IMR-90 (cell line): ENCODE results near the gene PILRA. TPM values are rescaled to one million over a fixed set of nuclear protein-coding genes. Genes with fewer than 3 reads are reported as not detected.

Experiments
- ATAC-seq: fragments of 200-7000 bp; cut with Tn5 transposase; 2 replicates; pipeline ENCODE4 v1.9.1; 2020; ENCODE audit warnings: low read depth, mild to moderate bottlenecking, moderate library complexity
- BruUV-seq: library from RNA; stranded (reverse); fragments of 400-500 nt; replicated peaks from 2 replicates; lab custom pipeline; 2021; lab: Mats Ljungman, UMichigan
- CTCF ChIA-PET: fragments of 300-600 bp; formaldehyde crosslinking; extraction: SDS; loops from one replicate; lab custom pipeline; 2021; ENCODE audit warnings: antibody characterized with exemption; lab: Yijun Ruan, JAX
- POLR2A ChIA-PET: fragments of 300-600 bp; sonication (Branson Sonifier 250); formaldehyde crosslinking; loops from one replicate; lab custom pipeline; 2022; ENCODE audit warnings: antibody characterized with exemption; ENCODE audit not compliant: unreplicated experiment; lab: Charles Lee
- DNase-seq: peaks from one replicate; pipeline ENCODE4 v3.0.0; 2013
- H2AFZ ChIP-seq: replicated peaks from 2 replicates; pipeline ENCODE3; 2013; ENCODE audit warnings: low read length, mild to moderate bottlenecking; ENCODE audit not compliant: poor library complexity
- H2AK5ac ChIP-seq: 2 replicates; pipeline ENCODE4 v1.6.1; 2013; ENCODE audit warnings: low read depth, low read length, inconsistent platforms
- H2AK9ac ChIP-seq: replicated peaks from 2 replicates; pipeline ENCODE3; 2013; ENCODE audit warnings: mild to moderate bottlenecking, low read depth, low read length, moderate library complexity; ENCODE audit not compliant: poor library complexity
- H2BK120ac ChIP-seq: 2 replicates; pipeline ENCODE4 v1.6.1; 2013; ENCODE audit warnings: low read depth, low read length, inconsistent platforms
- H2BK15ac ChIP-seq: 3 replicates; pipeline ENCODE4 v1.6.1; 2013; ENCODE audit warnings: low read depth, low read length, inconsistent platforms
- H2BK20ac ChIP-seq: 2 replicates; pipeline ENCODE4 v1.6.1; 2013; ENCODE audit warnings: low read depth, mild to moderate bottlenecking, inconsistent platforms, low read length, moderate library complexity
- H2BK5ac ChIP-seq: 2 replicates; pipeline ENCODE4 v1.6.1; 2013; ENCODE audit warnings: mild to moderate bottlenecking, low read depth, low read length, inconsistent platforms; ENCODE audit not compliant: poor library complexity, severe bottlenecking
- H3K14ac ChIP-seq: replicated peaks from 2 replicates; pipeline ENCODE4 v1.6.1; 2013; ENCODE audit warnings: low read depth, low read length, inconsistent platforms
- H3K18ac ChIP-seq: 2 replicates; pipeline ENCODE4 v1.6.1; 2013; ENCODE audit warnings: low read depth, low read length, control low read depth
- H3K23ac ChIP-seq: 2 replicates; pipeline ENCODE4 v1.6.1; 2013; ENCODE audit warnings: low read depth, low read length, inconsistent platforms
- H3K27ac ChIP-seq: 2 replicates; pipeline ENCODE4 v1.5.1; 2013; ENCODE audit warnings: mild to moderate bottlenecking, control low read depth, low read length; ENCODE audit not compliant: insufficient read depth
- H3K27me3 ChIP-seq: 2 replicates; pipeline ENCODE4 v1.6.1; 2013; ENCODE audit warnings: low read length; ENCODE audit not compliant: control insufficient read depth, insufficient read depth
- H3K36me3 ChIP-seq: 2 replicates; pipeline ENCODE4 v1.6.1; 2013; ENCODE audit warnings: low read length, mixed read lengths; ENCODE audit not compliant: control insufficient read depth, insufficient read depth
- H3K4ac ChIP-seq: 2 replicates; pipeline ENCODE4 v1.6.1; 2013; ENCODE audit warnings: low read depth, low read length, inconsistent platforms
- H3K4me1 ChIP-seq: 2 replicates; pipeline ENCODE4 v1.6.1; 2013; ENCODE audit warnings: low read length, mixed read lengths; ENCODE audit not compliant: control insufficient read depth, insufficient read depth
- H3K4me2 ChIP-seq: 2 replicates; pipeline ENCODE4 v1.6.1; 2013; ENCODE audit warnings: low read depth, mild to moderate bottlenecking, control low read depth, low read length, moderate library complexity
- H3K4me3 ChIP-seq: 2 replicates; pipeline ENCODE4 v1.5.1; 2013; ENCODE audit warnings: low read depth, mild to moderate bottlenecking, control low read depth, low read length, moderate library complexity; ENCODE audit not compliant: insufficient read depth
- H3K56ac ChIP-seq: 2 replicates; pipeline ENCODE4 v1.6.1; 2013; ENCODE audit warnings: low read length, inconsistent platforms; ENCODE audit not compliant: insufficient read depth; ENCODE audit errors: extremely low read depth
- H3K79me1 ChIP-seq, 2 experiments: 2 replicates each; pipeline ENCODE4 v1.6.1; 2013; ENCODE audit warnings: low read length in 2 of 2, inconsistent platforms in 1 of 2, low read depth in 1 of 2
- H3K9ac ChIP-seq: 2 replicates; pipeline ENCODE4 v1.6.1; 2013; ENCODE audit warnings: low read depth, low read length, control low read depth
- H3K9me1 ChIP-seq: 2 replicates; pipeline ENCODE4 v1.6.1; 2013; ENCODE audit warnings: low read length, inconsistent platforms; ENCODE audit not compliant: insufficient read depth
- H3K9me3 ChIP-seq: 2 replicates; pipeline ENCODE4 v1.6.1; 2013; ENCODE audit warnings: low read length; ENCODE audit not compliant: control insufficient read depth, insufficient read depth
- H4K20me1 ChIP-seq: 2 replicates; pipeline ENCODE4 v1.6.1; 2013; ENCODE audit warnings: low read length, inconsistent platforms; ENCODE audit not compliant: insufficient read depth
- H4K5ac ChIP-seq: 2 replicates; pipeline ENCODE4 v1.6.1; 2013; ENCODE audit warnings: mild to moderate bottlenecking, low read depth, low read length, control low read depth
- H4K8ac ChIP-seq, 2 experiments: 2 replicates each; pipeline ENCODE4 v1.6.1; 2013; ENCODE audit warnings: low read depth in 2 of 2, low read length in 2 of 2, control low read depth in 1 of 2, inconsistent platforms in 1 of 2
- H4K91ac ChIP-seq: 2 replicates; pipeline ENCODE4 v1.6.1; 2013; ENCODE audit warnings: low read depth, low read length, inconsistent platforms; ENCODE audit not compliant: insufficient read depth
- ELK1 ChIP-seq: fragments of 150-350 bp; IDR thresholded peaks from 2 replicates; pipeline ENCODE4 v1.6.1; 2016; ENCODE audit warnings: low read depth, mild to moderate bottlenecking, low read length, moderate library complexity, borderline replicate concordance
- FOS ChIP-seq: fragments of 150-350 bp; IDR thresholded peaks from 2 replicates; pipeline ENCODE4 v1.6.1; 2016; ENCODE audit warnings: low read depth, low read length
- RAD21 ChIP-seq: IDR thresholded peaks from 2 replicates; pipeline ENCODE4 v1.6.1; 2012; ENCODE audit warnings: low read length, improper control_type of control experiment
- RCOR1 ChIP-seq: IDR thresholded peaks from 2 replicates; pipeline ENCODE4 v1.6.1; 2012; ENCODE audit warnings: mild to moderate bottlenecking, low read length, improper control_type of control experiment; ENCODE audit not compliant: insufficient replicate concordance
- dilution Hi-C: fragments of 300-500 bp; cut with HindIII; formaldehyde crosslinking; loops from one replicate; pipeline ENCODE4 v1.14.3; 2018; ENCODE audit warnings: low sequenced_read_pairs; ENCODE audit not compliant: unreplicated experiment
- in situ Hi-C: fragments of 300-500 bp; cut with MboI; formaldehyde crosslinking; loops from 3 replicates; pipeline ENCODE4 v1.14.3; 2019; ENCODE audit warnings: low sequenced_read_pairs, inconsistent platforms, mixed read lengths
- intact Hi-C: fragments of 100-400 bp; cut with micrococcal nuclease; formaldehyde crosslinking; loops from 2 replicates; pipeline ENCODE4 v1.10.0; 2022
- polyA plus RNA-seq, 3 experiments: library from polyadenylated mRNA; depleted of rRNA; stranded (reverse); fragments of >200 nt; gene quantifications; 2 replicates each; pipeline ENCODE4 v1.2.3, GENCODE V29; 2012; ENCODE audit warnings: low replicate concordance in 1 of 3
- total RNA-seq: library from RNA; depleted of rRNA; stranded (reverse); fragments of >200 nt; gene quantifications from 2 replicates; pipeline ENCODE4 v1.2.3, GENCODE V29; 2012
- TF ChIP-seq, protein P1 (sequence below): conservative IDR thresholded peaks from 2 replicates; pipeline ENCODE4 v1.5.1; 2012; ENCODE audit warnings: mild to moderate bottlenecking, low read depth, low read length, improper control_type of control experiment

The PILRA gene
- total and polyA plus RNA-seq, 2 of the 4 experiments (the other 2 are of a cell fraction) = 0.56 TPM; not detected in 1

GRCh38 chr7:100413346-100413745 lies 40.1 kb downstream of the PILRA start:
- H2BK20ac ChIP-seq = no peak overlapping the region
- no peak overlapping the region for H2AK9ac ChIP-seq
- DNase-seq (no peak), ATAC-seq (no peak)
- no peak overlapping the region for H3K23ac ChIP-seq
- no peak overlapping the region for H3K4me2 ChIP-seq
- no peak overlapping the region for H3K18ac ChIP-seq
- no peak overlapping the region for H2BK5ac ChIP-seq
- H4K91ac ChIP-seq = no peak overlapping the region
- no peak overlapping the region for H2BK15ac ChIP-seq
- BruUV-seq = no TSS peak
- H2BK120ac ChIP-seq = no peak overlapping the region
- ChIA-PET CTCF (no interaction called here), POLR2A (no interaction called here)
- in situ Hi-C loops = no loop called here
- no peak overlapping the region for H3K9ac ChIP-seq
- H3K4me3 ChIP-seq = no peak overlapping the region
- H3K9me1 ChIP-seq = no peaks in the 10 kb centered on the region
- H3K27me3 ChIP-seq = peaks cover 28% of the 10 kb centered on the region
- dilution Hi-C loops = no loop called here
- H2AK5ac ChIP-seq = no peak overlapping the region
- intact Hi-C loops = no loop called here
- H3K14ac ChIP-seq = no peak overlapping the region
- H4K5ac ChIP-seq = no peak overlapping the region
- H3K36me3 ChIP-seq = no peaks in the 10 kb centered on the region
- H3K4me1 ChIP-seq = no peaks in the 10 kb centered on the region
- TF ChIP-seq RCOR1 (no peak), RAD21 (no peak), ELK1 (no peak), FOS (no peak)
- TF ChIP-seq, protein P1, sequence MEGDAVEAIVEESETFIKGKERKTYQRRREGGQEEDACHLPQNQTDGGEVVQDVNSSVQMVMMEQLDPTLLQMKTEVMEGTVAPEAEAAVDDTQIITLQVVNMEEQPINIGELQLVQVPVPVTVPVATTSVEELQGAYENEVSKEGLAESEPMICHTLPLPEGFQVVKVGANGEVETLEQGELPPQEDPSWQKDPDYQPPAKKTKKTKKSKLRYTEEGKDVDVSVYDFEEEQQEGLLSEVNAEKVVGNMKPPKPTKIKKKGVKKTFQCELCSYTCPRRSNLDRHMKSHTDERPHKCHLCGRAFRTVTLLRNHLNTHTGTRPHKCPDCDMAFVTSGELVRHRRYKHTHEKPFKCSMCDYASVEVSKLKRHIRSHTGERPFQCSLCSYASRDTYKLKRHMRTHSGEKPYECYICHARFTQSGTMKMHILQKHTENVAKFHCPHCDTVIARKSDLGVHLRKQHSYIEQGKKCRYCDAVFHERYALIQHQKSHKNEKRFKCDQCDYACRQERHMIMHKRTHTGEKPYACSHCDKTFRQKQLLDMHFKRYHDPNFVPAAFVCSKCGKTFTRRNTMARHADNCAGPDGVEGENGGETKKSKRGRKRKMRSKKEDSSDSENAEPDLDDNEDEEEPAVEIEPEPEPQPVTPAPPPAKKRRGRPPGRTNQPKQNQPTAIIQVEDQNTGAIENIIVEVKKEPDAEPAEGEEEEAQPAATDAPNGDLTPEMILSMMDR = no peak
- H3K79me1 ChIP-seq = no peaks in the 10 kb centered on the region
- no peak overlapping the region for H3K27ac ChIP-seq
- no peak overlapping the region for H3K4ac ChIP-seq
- no peaks in the 10 kb centered on the region for H4K20me1 ChIP-seq
- no peak overlapping the region for H4K8ac ChIP-seq
- no peak overlapping the region for H2AFZ ChIP-seq
- H3K9me3 ChIP-seq = no peaks in the 10 kb centered on the region
- H3K56ac ChIP-seq = no peak overlapping the region
